Astrocyte (in vitro differentiated cells and primary cell): ENCODE data around the gene PCMTD2. TPM values are rescaled to one million over a fixed set of nuclear protein-coding genes. Genes with fewer than 3 reads are reported as not detected.

Experiments
- DNase-seq: peaks from one replicate; pipeline ENCODE4 v3.0.0-alpha.2; 2010; ENCODE audit warnings: low read depth
- FAIRE-seq: peaks from 2 replicates; lab custom pipeline; 2011; peaks lifted over from hg19 to GRCh38; lab: Jason Lieb, UNC
- H2AFZ ChIP-seq: 2 replicates; pipeline ENCODE4 v1.6.0; 2012; ENCODE audit warnings: low read depth, low read length, inconsistent platforms
- H3K27ac ChIP-seq: 2 replicates; pipeline ENCODE4 v1.5.1; 2011; ENCODE audit warnings: low read depth, low read length, inconsistent platforms
- H3K27me3 ChIP-seq: 2 replicates; pipeline ENCODE4 v1.6.0; 2011; ENCODE audit warnings: low read length, inconsistent platforms; ENCODE audit not compliant: insufficient read depth
- H3K36me3 ChIP-seq: 2 replicates; pipeline ENCODE4 v1.5.1; 2011; ENCODE audit warnings: low read length, inconsistent platforms; ENCODE audit not compliant: insufficient read depth
- H3K4me1 ChIP-seq: 2 replicates; pipeline ENCODE4 v1.5.1; 2011; ENCODE audit warnings: low read length, inconsistent platforms; ENCODE audit not compliant: insufficient read depth
- H3K4me2 ChIP-seq: 2 replicates; pipeline ENCODE4 v1.6.0; 2012; ENCODE audit warnings: low read length, inconsistent platforms
- H3K4me3 ChIP-seq: 2 replicates; pipeline ENCODE4 v1.5.1; 2011; ENCODE audit warnings: low read depth, mild to moderate bottlenecking, low read length, inconsistent platforms; ENCODE audit not compliant: insufficient read depth
- H3K79me2 ChIP-seq: 2 replicates; pipeline ENCODE4 v1.6.0; 2012; ENCODE audit warnings: mild to moderate bottlenecking, low read length, inconsistent platforms; ENCODE audit not compliant: insufficient read depth
- H3K9ac ChIP-seq: 2 replicates; pipeline ENCODE4 v1.6.0; 2012; ENCODE audit warnings: mild to moderate bottlenecking, low read length, inconsistent platforms
- H3K9me3 ChIP-seq: 2 replicates; pipeline ENCODE4 v1.5.1; 2012; ENCODE audit warnings: low read depth, mild to moderate bottlenecking, low read length, inconsistent platforms; ENCODE audit not compliant: insufficient read depth
- H4K20me1 ChIP-seq: 2 replicates; pipeline ENCODE4 v1.6.0; 2012; ENCODE audit warnings: low read length, inconsistent platforms; ENCODE audit not compliant: insufficient read depth
- H3K27ac Mint-ChIP-seq: one replicate; pipeline ENCODE4 v1.8.0; 2021; ENCODE audit warnings: mild to moderate bottlenecking, mixed read lengths; ENCODE audit not compliant: unreplicated experiment
- H3K27me3 Mint-ChIP-seq: one replicate; pipeline ENCODE4 v1.8.0; 2021; ENCODE audit warnings: low read depth, mixed read lengths; ENCODE audit not compliant: unreplicated experiment
- H3K36me3 Mint-ChIP-seq: one replicate; pipeline ENCODE4 v1.8.0; 2021; ENCODE audit warnings: low read depth, mixed read lengths; ENCODE audit not compliant: unreplicated experiment
- H3K4me1 Mint-ChIP-seq: one replicate; pipeline ENCODE4 v1.8.0; 2021; ENCODE audit warnings: low read depth, mixed read lengths; ENCODE audit not compliant: unreplicated experiment
- H3K4me3 Mint-ChIP-seq: one replicate; pipeline ENCODE4 v1.8.0; 2021; ENCODE audit warnings: mild to moderate bottlenecking, moderate library complexity, mixed read lengths; ENCODE audit not compliant: unreplicated experiment
- H3K9me3 Mint-ChIP-seq: one replicate; pipeline ENCODE4 v1.8.0; 2021; ENCODE audit warnings: mild to moderate bottlenecking, mixed read lengths; ENCODE audit not compliant: unreplicated experiment
- EZH2 ChIP-seq: IDR thresholded peaks from 2 replicates; pipeline ENCODE4 v1.6.1; 2012; ENCODE audit warnings: mild to moderate bottlenecking, low read length, inconsistent platforms; ENCODE audit not compliant: insufficient read depth
- total RNA-seq: library from RNA; stranded (reverse); gene quantifications from 2 replicates; pipeline ENCODE4 v1.2.1, GENCODE V29; 2021
- TF ChIP-seq, protein P1 (sequence below): IDR thresholded peaks from 2 replicates; pipeline ENCODE4 v1.5.1; 2011; ENCODE audit warnings: low read depth, mild to moderate bottlenecking, inconsistent platforms, low read length, moderate library complexity; ENCODE audit not compliant: insufficient read depth

Gene PCMTD2
- total RNA-seq, 1 donor from 2014 or later = 40.0 TPM

DNA sequence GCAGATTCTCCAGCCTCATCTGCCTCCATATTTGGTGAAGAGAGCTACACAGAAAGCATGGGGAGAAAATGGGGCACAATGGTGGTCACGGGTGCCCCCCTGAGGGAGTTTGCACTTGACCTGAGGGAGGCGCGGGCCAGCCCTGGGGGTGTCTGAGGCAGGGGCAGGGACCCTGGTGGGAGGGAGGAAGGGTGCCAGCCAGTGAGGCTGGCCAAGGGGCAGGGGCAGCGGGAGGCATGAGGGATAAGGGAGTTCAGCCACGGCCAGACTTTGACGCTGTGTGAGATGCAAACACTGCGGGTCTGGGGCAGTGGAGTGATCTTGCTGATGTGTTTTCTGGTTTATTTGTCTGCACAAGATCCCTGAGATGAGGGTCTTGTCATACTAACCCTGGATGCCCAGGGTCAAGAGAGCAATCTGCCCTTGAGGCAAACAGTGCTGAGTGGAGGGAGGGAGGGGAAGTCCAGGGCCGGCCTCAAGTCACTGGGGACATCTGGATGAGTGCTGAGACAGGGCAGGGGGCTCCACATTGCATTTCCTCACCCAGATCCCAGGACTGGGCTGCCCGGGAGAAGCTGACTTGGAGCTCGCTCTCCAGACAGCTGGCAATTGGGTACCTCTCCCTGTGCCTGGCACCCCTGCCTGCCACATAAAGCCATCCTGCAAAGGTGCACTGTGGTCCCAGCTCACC, 8.8 kb upstream of the PCMTD2 start:
- Mint-ChIP-seq H3K36me3 (peaks cover 2% of the 10 kb centered on the region), H3K4me1 (no peaks in the 10 kb centered on the region), H3K4me3 (no peak overlapping the region), H3K27ac (no peak overlapping the region), H3K27me3 (peaks cover 54% of the 10 kb centered on the region), H3K9me3 (peaks cover 6% of the 10 kb centered on the region)
- FAIRE-seq (no peak), DNase-seq (no peak)
- H2AFZ ChIP-seq = no peak overlapping the region
- no peak overlapping the region for H3K27ac ChIP-seq
- no peaks in the 10 kb centered on the region for H3K9me3 ChIP-seq
- H4K20me1 ChIP-seq = no peaks in the 10 kb centered on the region
- no peaks in the 10 kb centered on the region for H3K36me3 ChIP-seq
- TF ChIP-seq, protein P1, sequence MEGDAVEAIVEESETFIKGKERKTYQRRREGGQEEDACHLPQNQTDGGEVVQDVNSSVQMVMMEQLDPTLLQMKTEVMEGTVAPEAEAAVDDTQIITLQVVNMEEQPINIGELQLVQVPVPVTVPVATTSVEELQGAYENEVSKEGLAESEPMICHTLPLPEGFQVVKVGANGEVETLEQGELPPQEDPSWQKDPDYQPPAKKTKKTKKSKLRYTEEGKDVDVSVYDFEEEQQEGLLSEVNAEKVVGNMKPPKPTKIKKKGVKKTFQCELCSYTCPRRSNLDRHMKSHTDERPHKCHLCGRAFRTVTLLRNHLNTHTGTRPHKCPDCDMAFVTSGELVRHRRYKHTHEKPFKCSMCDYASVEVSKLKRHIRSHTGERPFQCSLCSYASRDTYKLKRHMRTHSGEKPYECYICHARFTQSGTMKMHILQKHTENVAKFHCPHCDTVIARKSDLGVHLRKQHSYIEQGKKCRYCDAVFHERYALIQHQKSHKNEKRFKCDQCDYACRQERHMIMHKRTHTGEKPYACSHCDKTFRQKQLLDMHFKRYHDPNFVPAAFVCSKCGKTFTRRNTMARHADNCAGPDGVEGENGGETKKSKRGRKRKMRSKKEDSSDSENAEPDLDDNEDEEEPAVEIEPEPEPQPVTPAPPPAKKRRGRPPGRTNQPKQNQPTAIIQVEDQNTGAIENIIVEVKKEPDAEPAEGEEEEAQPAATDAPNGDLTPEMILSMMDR = no peak
- no peak for TF ChIP-seq EZH2
- H3K27me3 ChIP-seq = peaks cover 31% of the 10 kb centered on the region
- no peaks in the 10 kb centered on the region for H3K4me1 ChIP-seq
- H3K4me3 ChIP-seq = no peak overlapping the region
- no peak overlapping the region for H3K9ac ChIP-seq
- no peaks in the 10 kb centered on the region for H3K79me2 ChIP-seq
- no peak overlapping the region for H3K4me2 ChIP-seq

DNA sequence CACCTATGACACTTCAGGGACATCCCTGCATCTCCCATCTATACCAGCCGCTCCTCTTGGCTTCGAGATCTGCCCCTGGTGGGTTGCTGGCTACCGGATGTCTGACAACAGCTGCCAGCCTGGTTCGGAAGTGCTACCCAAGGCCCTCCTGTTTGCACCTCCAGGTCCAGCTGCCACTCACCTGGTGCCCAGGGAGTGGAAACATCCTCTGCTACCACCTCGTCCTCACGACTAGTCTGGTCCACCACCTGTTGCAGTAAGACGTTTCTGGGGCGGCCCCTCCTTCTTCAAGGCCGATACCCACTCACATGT, 8.3 kb upstream of the PCMTD2 start:
- Histone ChIP-seq H3K9ac (no peak overlapping the region), H3K36me3 (no peaks in the 10 kb centered on the region), H3K9me3 (no peaks in the 10 kb centered on the region), H3K4me3 (no peak overlapping the region), H3K27me3 (peaks cover 31% of the 10 kb centered on the region), H3K79me2 (no peaks in the 10 kb centered on the region), H3K4me1 (no peaks in the 10 kb centered on the region), H4K20me1 (no peaks in the 10 kb centered on the region), H3K4me2 (no peak overlapping the region), H2AFZ (no peak overlapping the region), H3K27ac (no peak overlapping the region)
- no peak for DNase-seq
- TF ChIP-seq, protein P1 = no peak
- TF ChIP-seq EZH2 = no peak
- Mint-ChIP-seq H3K27ac (no peak overlapping the region), H3K4me3 (no peak overlapping the region), H3K36me3 (peaks cover 2% of the 10 kb centered on the region), H3K4me1 (no peaks in the 10 kb centered on the region), H3K27me3 (peaks cover 55% of the 10 kb centered on the region), H3K9me3 (peaks cover 6% of the 10 kb centered on the region)
- no peak for FAIRE-seq

DNA sequence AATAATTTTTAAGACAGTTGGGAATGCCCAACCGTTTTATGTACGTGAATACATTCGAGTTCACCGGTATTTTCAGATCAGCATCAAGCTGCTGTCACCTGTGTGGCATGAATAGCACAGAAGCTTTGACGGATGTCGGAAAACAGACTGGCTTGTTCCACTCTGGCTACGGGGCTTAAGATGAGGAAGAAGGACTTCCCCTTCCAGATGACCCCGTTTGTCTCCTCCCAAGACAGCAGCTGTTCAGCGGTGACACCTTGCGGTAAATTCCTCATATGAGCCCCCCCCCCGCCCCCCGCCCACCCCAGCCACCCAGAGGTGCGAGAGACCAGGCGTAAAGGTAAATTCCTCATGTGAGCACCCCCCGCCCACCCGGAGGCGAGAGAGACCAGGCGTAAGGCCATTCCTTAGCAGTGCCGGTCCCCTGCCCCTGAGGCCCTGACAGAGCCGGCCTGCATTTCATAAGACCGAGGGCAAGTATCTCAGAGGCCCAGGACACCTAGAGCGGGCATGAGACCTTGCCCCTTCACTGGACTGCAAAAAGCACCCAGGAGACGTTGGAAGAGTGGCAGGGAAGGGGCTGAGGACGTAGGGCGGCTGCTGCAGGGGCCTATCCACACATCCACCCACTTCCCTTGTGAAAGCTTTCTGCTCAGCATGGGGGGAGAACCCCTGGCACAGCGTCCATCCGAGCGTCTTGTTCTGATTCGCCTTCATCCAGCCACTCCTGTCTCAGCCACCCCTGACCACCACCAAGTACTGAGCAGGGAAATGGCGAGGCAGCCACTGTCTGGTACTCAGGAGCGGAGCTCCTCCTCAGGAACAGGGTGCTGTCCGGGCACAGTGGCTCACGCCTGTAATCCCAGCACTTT, 7.3 kb upstream of the PCMTD2 start:
- Histone ChIP-seq H3K4me1 (no peaks in the 10 kb centered on the region), H3K9me3 (no peaks in the 10 kb centered on the region), H3K27ac (no peak overlapping the region), H3K4me3 (no peak overlapping the region), H2AFZ (no peak overlapping the region), H3K9ac (no peak overlapping the region), H4K20me1 (no peaks in the 10 kb centered on the region), H3K4me2 (no peak overlapping the region), H3K79me2 (no peaks in the 10 kb centered on the region), H3K27me3 (peaks cover 28% of the 10 kb centered on the region), H3K36me3 (no peaks in the 10 kb centered on the region)
- H3K27ac Mint-ChIP-seq = no peak overlapping the region
- TF ChIP-seq, protein P1 = no peak
- TF ChIP-seq EZH2 = no peak
- no peaks in the 10 kb centered on the region for H3K4me1 Mint-ChIP-seq
- FAIRE-seq (no peak), DNase-seq (no peak)
- H3K36me3 Mint-ChIP-seq = peaks cover 2% of the 10 kb centered on the region
- no peak overlapping the region for H3K4me3 Mint-ChIP-seq
- peaks cover 51% of the 10 kb centered on the region for H3K27me3 Mint-ChIP-seq
- peaks cover 6% of the 10 kb centered on the region for H3K9me3 Mint-ChIP-seq
